IPS-18c (cell line): Measurements from ENCODE around the gene SLC26A1.

Experiments
- H3K4me3 ChIP-seq: 2 replicates; pipeline ENCODE4 v1.7.0; 2013; ENCODE audit warnings: low read depth, mild to moderate bottlenecking, low read length, moderate library complexity; ENCODE audit not compliant: insufficient read depth
- H3K9me3 ChIP-seq: one replicate; pipeline ENCODE4 v1.6.1; 2013; ENCODE audit warnings: mild to moderate bottlenecking, low read length, moderate library complexity; ENCODE audit not compliant: control insufficient read depth, insufficient read depth

SLC26A1 gene

DNA sequence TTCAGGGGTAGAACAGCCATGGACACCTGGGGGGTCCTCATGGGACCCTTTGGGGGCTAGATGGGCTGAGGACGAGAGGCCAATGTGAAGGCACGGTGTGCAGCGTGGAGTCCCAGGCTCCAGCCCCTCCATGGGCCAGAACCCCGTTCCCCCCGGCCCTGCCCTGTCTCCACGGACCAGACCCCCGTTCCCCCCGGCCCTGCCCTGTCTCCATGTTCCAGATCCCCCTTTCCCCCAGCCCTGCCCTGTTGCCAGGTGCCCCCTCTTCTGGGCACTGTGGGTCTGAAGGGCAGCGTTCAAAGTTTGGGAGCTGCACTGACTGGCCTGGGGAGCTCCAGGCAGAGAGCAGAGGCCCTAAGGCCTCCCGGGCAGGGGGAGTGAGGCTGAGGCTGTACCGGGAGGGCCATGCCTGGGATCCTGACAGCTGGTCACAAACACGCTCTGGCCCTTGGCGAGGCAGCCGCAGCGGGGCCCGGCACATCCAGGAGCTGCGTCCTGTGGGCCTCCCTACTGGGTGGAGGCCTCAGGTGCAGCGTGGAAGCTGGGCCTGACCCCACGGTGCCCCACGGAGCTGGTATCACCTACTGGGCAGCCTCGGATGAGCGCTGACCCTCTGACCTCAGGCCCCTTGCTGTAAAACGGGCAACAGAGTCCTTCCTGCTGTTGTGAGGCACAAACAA lies 28.7 kb downstream of the SLC26A1 start:
- no peak overlapping the region for H3K4me3 ChIP-seq
- peaks cover 2% of the 10 kb centered on the region for H3K9me3 ChIP-seq

DNA sequence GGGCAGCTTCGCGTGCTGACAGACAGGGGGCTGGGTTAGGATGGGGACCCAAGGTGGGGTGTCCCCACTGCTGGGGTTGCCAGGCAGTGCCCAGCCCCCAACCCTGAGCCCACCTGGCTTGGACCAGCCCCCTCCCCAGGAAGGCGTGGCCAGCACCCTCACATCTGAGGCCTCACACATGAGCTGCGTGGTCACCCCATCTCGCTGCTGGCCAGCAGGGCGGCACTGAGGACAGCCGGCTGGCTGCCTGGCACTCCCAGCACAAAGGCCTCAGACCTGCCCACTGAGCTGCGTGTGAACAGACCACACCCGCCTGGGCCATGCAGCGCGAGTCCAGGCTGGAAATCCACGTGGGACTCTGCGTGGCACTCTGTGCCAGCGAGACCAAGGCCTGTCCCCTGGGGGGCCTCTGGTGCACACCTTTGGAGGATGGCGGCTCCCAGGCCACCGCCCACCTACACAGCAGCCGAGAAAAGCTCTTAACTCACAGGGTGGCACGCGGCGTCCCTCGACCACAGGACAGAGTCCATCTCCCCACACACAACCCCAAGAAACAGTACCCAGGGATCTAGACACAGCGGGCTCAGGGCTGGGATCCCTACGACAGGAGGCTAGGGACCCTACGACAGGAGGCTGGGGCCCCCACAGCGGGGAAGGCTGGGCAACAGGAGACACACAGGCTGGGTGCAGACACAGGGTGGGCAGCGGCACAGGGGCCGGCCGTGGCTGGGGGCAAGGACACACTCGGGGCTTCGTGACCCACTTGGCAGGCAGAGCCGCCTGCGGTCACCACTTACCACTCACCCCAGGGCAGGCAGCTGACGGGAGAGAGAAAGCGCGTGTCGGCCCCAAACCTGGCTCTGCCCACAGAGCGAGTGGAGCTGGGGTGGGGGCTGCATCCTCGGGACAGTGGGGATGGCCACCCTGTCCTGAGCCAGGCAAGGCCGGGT lies 29.7 kb downstream of the SLC26A1 start:
- no peaks in the 10 kb centered on the region for H3K9me3 ChIP-seq
- H3K4me3 ChIP-seq: no peak overlapping the region

DNA sequence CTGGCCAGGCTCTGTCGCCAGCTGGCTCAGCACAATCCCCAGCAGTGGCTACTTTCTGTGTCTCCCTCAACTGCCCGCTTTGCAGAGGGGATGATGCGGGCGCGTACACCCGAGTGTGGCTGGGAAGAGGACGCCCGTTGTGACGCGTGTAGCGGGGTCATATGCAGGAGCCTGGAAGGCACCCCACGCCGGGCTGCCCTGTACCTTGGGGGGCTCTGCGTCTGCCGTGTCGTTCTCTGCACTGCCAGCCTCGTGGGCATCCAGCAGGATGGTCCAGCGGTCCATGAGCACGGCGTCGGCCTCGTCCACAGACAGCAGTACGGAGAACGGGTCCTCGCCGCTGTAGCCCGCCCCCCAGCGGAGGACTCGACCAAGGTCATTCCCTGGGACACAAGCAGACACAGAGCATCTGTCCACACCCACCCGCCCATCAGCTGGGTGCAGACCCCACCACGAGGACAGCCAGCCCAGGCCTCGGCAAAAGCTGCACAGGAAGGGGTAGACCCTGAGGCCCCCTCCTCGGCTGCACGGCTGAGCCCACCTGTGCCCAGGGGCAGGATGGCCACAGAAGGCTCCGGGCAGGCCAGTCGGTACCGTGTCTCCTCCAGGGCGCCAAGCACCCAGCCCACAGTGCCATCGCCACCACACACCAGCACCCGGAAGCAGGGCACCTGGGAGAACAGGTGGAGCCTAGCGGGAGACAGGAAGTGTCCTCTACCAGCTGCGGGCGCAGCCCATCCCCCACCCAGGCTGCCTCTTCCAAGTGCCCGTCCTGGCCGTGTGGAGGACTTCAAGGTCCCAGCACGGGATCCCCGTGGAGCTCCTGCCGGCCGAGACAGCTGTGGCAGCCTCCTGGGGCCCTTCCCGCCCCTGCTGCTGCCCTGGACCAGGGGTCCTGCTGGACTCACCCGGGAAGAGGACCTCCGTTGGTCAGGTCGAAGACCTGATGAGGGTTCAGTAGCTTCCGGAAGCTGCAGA lies 30.7 kb downstream of the SLC26A1 start:
- Histone ChIP-seq H3K4me3 (no peak overlapping the region), H3K9me3 (no peaks in the 10 kb centered on the region)

DNA sequence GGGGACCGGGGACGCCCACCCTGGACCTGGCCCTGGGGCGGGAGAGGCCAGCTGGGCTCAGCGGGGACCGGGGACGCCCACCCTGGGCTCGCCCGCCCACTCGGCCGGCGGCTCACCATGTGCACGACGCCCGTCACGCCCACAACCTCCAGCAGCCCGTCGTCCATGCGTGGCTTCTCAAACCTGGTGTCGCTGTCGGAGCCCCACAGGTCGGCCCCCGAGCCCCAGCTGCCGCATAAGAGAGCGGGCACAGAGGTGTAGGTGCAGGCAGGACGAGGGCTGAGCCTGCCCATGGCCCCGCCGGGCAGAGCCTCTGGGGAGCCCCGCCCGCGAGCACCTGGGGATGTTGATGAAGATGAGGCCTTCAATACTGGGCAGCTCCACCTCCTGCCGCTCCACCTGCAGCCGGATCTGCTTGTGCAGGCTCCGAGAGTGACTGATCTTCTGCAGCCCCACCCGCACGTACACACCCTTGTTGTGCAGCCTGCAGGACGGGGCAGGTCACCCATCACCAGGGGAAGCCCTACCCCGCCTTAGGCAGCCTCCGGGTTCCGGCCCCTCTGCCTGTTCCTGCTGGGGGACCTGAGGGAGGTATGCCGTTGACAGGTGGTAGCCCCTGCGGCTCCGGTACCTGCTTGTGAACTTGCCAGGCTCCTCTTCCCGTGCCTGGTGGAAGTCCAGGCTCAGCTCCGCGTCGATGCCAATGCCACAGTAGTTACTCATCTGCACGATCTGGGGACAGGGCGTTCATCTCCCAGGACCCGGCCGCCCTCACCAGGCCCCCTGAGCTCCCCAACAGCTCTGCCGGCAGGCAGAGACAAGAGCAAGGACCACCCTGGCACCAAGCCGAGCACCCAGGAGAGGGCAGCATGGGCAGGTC lies 31.6 kb downstream of the SLC26A1 start:
- H3K9me3 ChIP-seq: no peaks in the 10 kb centered on the region
- H3K4me3 ChIP-seq: no peak overlapping the region

DNA sequence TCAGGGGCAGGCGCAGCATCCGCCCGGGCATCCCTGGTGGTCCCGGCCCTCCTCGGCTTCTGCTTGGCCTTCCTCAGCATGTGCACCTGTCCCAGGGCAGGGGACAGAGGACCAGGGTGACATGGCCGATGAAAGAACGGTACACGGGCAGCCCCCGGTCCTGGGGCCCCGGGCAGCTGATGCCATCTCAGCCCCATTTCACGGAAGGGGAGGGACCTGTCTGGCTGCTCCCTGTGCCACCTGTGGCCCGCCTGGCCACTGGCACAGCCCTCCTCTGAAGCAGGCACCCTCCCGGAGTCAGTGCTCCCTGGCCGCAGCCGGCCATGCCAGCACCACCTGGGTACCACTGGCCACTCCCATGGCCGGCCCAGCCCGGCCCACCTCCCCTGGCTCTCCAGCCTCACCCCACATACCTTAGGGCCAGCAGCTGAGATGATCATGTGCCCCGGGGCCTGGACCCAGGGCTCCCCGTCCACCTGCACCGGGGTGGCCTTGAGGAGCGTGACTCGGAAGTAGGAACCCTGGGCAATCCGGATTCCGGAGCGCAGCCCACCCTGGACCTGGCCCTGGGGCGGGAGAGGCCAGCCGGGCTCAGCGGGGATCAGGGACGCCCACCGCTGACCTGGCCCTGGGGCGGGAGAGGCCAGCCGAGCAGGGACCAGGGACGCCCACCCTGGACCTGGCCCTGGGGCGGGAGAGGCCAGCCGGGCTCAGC lies 32.4 kb downstream of the SLC26A1 start:
- H3K4me3 ChIP-seq: no peak overlapping the region
- no peaks in the 10 kb centered on the region for H3K9me3 ChIP-seq

DNA sequence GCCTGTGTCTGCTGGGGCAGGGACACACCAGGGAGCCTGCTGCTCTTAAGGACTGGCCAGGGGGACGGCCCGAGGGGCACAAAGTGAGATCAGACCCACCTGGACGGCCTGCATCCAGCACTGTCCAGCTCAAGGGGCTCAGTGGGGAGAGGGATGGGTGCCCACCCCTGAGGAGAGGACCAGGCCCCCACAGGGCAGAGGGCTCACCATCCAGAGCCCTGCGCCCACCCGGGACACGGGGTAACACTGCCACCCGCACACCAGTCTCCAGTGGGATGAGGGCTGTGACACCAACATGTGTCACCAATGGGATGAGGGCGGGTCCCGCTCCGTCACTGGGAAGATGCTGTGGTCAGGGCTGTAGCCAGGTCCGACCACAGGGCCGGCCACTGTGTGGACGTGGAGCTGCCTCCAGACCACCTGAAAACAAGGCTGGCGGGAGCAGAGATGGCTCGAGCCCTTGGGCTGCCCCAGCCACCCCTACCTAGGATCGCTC lies 33.0 kb downstream of the SLC26A1 start:
- Histone ChIP-seq H3K9me3 (no peaks in the 10 kb centered on the region), H3K4me3 (no peak overlapping the region)

DNA sequence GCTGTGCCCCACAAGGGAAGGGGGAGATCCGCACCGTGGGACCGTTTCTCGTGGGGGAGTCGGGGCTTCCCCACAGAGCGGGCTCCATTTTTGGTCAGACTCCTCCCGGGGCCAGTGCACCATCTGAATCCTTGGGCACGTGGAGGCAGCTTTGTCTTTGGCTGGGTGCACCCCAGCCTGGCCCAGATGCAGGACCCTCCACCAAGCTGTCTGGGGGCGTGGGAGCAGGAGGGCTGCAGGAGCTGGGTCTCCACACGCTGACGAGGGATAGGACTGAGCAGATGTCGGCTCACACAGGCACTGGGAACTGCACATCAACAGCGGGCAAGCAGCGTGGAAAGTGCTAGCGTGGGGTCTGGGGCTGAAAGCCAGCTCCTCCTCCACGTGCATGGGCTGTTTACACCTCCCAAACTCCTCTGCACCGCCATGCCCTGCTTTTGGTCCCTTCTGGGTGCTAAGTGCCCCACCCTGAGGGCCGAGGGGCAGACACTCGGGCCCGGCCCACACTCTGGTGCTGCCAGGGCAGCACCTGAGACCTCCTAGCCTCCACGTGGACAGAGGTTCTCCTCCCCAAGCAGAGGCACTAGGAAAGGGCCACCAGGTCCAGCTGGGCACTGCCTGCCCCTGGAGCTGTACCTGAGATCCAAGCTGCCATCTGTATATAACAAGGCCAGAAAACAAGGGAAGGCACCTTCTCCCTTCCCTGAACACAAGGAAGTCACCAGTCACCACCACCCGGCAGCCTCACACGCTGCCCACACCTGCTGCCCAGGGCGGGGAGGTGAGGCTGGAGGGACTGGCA lies 33.7 kb downstream of the SLC26A1 start:
- no peak overlapping the region for H3K4me3 ChIP-seq
- no peaks in the 10 kb centered on the region for H3K9me3 ChIP-seq

DNA sequence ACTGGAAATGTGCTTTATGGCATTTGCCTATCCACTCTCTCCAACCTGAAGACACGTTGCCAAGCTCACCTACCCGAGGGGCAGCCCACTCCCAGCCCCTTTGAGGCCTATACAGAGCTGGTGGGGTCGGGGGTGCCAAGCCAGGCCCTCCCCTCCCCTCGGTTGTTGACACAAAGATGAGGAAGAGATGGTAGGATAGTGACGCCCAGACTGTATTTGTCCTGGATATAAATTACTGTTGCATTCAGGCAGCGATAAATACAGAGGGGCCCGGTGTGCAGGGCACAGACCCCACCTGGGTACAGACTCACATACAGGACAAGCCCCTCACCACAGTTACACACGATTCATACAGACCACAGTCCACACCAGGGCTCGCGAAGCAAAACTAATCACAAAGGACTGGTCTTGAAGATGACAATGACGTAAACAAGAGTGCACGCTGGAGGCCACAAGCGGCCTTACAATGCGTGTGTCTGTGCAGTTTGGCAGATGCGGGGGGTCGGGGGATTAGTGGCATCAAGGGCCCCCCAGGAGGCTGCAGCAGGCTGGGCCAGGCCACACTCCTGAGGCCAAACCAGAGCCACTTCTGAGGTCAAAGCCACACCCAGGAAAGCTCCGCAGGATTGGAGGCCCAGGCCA lies 34.4 kb downstream of the SLC26A1 start:
- no peaks in the 10 kb centered on the region for H3K9me3 ChIP-seq
- no peak overlapping the region for H3K4me3 ChIP-seq

DNA sequence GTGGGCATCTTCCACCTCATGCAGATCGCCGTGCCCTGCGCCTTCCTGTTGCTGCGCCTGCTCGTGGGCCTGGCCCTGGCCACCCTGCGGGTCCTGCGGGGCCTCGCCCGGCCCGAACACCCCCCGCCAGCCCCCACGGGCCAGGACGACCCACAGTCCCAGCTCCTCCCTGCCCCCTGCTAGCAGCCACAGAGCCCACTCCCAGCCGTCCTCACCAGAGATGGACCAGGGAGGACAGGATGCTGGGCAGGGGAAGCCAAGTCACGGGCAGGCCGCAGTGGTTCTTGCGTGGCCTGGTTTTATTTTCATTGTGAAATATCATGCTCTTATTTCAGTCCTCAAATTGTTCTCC lies 34.9 kb downstream of the SLC26A1 start:
- Histone ChIP-seq H3K9me3 (no peaks in the 10 kb centered on the region), H3K4me3 (no peak overlapping the region)

DNA sequence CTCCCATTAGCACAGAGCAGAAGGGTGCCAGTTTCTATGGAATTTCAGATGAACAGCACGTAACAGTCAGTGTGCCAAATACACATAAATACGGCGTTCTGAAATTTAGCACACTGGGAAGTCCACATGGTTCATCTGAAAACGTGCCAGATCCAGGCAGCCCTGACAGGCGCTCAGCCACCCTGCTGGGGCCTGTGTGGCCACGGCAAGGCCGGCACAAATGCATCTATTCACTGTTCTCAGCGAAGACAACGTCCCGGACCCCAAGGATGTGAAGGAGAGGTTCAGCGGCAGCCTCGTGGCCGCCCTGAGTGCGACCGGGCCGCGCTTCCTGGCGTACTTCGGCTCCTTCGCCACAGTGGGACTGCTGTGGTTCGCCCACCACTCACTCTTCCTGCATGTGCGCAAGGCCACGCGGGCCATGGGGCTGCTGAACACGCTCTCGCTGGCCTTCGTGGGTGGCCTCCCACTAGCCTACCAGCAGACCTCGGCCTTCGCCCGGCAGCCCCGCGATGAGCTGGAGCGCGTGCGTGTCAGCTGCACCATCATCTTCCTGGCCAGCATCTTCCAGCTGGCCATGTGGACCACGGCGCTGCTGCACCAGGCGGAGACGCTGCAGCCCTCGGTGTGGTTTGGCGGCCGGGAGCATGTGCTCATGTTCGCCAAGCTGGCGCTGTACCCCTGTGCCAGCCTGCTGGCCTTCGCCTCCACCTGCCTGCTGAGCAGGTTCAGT lies 35.5 kb downstream of the SLC26A1 start:
- no peak overlapping the region for H3K4me3 ChIP-seq
- no peaks in the 10 kb centered on the region for H3K9me3 ChIP-seq

DNA sequence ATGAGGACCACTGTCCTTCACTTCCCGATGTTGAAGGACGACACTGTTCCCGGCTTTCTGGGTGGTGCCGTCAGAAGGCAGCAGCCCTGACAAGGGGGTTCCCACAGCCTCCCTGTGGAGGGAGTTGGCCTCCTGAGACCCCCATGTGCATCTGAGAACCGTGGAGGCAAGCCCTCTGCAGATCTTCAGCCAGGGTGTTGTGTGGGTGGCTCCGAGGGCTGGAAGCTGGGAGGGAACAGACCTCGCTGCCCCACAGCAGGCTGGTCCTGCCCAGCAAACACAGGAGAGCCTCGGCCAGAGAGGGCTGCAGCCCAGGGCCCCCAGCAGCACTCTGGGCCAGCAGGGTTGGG lies 36.0 kb downstream of the SLC26A1 start:
- Histone ChIP-seq H3K9me3 (no peaks in the 10 kb centered on the region), H3K4me3 (no peak overlapping the region)

DNA sequence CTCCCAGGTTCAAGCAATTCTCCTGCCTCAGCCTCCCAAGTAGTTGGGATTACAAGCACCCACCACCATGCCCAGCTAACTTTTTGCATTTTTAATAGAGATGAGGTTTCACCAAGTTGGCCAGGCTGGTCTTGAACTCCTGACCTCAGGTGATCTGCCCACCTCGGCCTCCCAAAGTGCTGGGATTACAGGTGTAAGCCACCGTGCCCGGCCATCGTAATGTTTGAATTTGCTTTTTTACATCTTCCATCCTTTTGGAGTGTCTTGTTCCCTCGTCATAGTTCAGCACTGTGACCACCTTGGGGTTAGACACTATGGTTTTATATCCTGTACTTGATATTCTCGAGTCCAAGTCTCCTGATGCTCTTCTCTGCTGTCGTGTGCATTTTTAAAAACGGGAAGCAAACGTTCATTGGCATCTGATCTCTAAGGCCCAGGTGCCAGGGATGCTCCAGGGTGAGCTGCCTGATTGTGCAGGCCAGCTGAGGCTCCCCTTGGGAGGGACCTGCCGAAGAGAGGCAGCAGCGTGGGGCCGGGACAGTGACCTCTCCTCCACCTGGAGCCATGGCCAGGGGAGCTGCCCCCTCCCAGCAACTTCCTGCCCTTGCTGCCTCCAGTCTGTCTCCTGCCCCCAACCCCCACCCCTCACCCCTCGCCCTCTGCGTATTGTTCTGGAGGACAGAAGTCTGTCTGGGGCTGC lies 36.5 kb downstream of the SLC26A1 start:
- Histone ChIP-seq H3K4me3 (no peak overlapping the region), H3K9me3 (no peaks in the 10 kb centered on the region)

DNA sequence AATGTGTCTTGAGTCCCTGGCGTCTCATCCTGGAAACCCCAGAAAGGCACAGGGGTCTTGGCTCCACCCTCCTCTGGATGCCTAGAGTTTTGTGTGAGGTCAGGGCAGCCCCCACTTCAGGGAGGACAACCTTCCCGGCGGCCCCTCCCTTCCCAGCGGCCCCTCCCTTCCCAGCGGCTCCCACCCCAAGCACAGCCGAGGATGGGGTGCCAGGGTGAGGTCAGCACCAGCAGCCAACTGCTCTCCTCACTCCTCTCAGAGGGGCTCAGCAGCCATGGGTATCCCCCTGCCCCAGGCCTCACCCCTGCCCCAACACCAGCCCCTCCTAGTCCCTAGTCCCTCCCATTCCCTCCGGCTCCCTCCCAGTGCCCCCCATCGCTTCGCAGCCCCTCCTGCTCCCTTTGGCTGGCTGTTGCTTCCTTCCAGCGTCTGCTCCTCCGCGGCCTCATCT lies 37.2 kb downstream of the SLC26A1 start:
- Histone ChIP-seq H3K9me3 (no peaks in the 10 kb centered on the region), H3K4me3 (no peak overlapping the region)
